ENCODE measurements around the gene AGAP1. TPM values are rescaled to one million over a fixed set of nuclear protein-coding genes. Genes with fewer than 3 reads are reported as not detected.

AGAP1 gene
- total RNA-seq, 1 experiment from 2014 or later = 25.8 TPM

GRCh38 chr2:236179236-236180075 lies 685.6 kb downstream of the AGAP1 start:
- H3K27ac Mint-ChIP-seq = no peak overlapping the region; a peak in 1 of 7 replicates
- Histone ChIP-seq H2BK12ac (ENCODE audit: insufficient read length, low read depth, low read length) (no peak overlapping the region), H3K23me2 (ENCODE audit: insufficient read length, low read depth, low read length, poor library complexity, severe bottlenecking) (peaks cover 12% of the 10 kb centered on the region), H4K91ac (ENCODE audit: insufficient read length, low read depth, low read length) (no peak overlapping the region), H3K9me3 (ENCODE audit: control insufficient read depth, low read depth, low read length) (no peaks in the 10 kb centered on the region), H2BK120ac (ENCODE audit: low read depth, low read length, poor library complexity, severe bottlenecking) (no peak overlapping the region), H3K4me1 (ENCODE audit: insufficient read depth, low read length) (peaks cover 8% of the 10 kb centered on the region; the same call in 1 of the 2 replicates), H4K5ac (ENCODE audit: insufficient read length, low read depth, low read length) (no peak overlapping the region), H3K4ac (ENCODE audit: low read depth, low read length) (no peak overlapping the region), H3K9ac (ENCODE audit: extremely low read depth, insufficient read length, low read length) (no peak overlapping the region), H2AFZ (ENCODE audit: low read length) (no peak overlapping the region), H3K14ac (ENCODE audit: insufficient read depth, low read length) (no peak overlapping the region), H2AK5ac (ENCODE audit: insufficient read length, low read length) (no peak overlapping the region), H3K23ac (ENCODE audit: insufficient read length, low read depth, low read length) (no peak overlapping the region), H4K20me1 (ENCODE audit: control insufficient read depth, insufficient read depth, insufficient read length) (no peaks in the 10 kb centered on the region), H3K18ac (ENCODE audit: insufficient read length, low read depth, low read length) (no peak overlapping the region), H2BK15ac (ENCODE audit: low read depth, low read length) (no peak overlapping the region), H4K8ac (replicated peaks; ENCODE audit: insufficient read length, low read depth, low read length) (no peak overlapping the region), H3T11ph (ENCODE audit: low read length) (no peak overlapping the region), H3K79me2 (ENCODE audit: insufficient read depth, low read length) (no peaks in the 10 kb centered on the region), H2BK5ac (ENCODE audit: insufficient read length, low read length) (no peak overlapping the region), H3K27ac (ENCODE audit: insufficient read length, low read depth, low read length) (no peak overlapping the region), H3K56ac (ENCODE audit: insufficient read length, low read depth, low read length) (no peak overlapping the region), H3K4me2 (ENCODE audit: insufficient read depth, insufficient read length, low read length) (peak overlapping the region; percentile 69), H3K27me3 (ENCODE audit: insufficient read depth, low read length) (peaks cover 16% of the 10 kb centered on the region; the same call in 1 of the 2 replicates), H3K79me1 (ENCODE audit: insufficient read depth, low read depth, low read length, poor library complexity, severe bottlenecking) (no peaks in the 10 kb centered on the region), H2BK20ac (ENCODE audit: low read depth, low read length, poor library complexity, severe bottlenecking) (no peak overlapping the region)
- H3K4me3 Mint-ChIP-seq = peak overlapping the region; percentile 61 to 75
- peaks cover 19 to 34% of the 10 kb centered on the region in 2 experiments for H3K4me1 Mint-ChIP-seq
- peak; percentile 57 for DNase-seq
- no CpG with 5 or more reads among the region's 59 CpGs for whole genome bisulfite sequencing (ENCODE audit: extremely low coverage, insufficient read length, low lambda C conversion rate)
- peaks cover 6 to 13% of the 10 kb centered on the region in 2 experiments; a peak in 4 of 5 replicates for H3K9me3 Mint-ChIP-seq
- peaks cover 90% of the 10 kb centered on the region for H3K27me3 Mint-ChIP-seq (ENCODE audit: low read depth)
- TF ChIP-seq CTCF (conservative IDR thresholded peaks at IDR 0.05) = no peak
- no peaks in the 10 kb centered on the region for H3K36me3 Mint-ChIP-seq (ENCODE audit: insufficient read depth in 1 of 3, low read depth in 3 of 3)

Measured in H9 (cell line).